Activated CD8-positive, alpha-beta memory T cell treated with anti-CD3 and anti-CD28 coated beads for 4 hours (primary cell): ENCODE data around the gene SRP68.
"Not testable (repeated sequence)": the region's sequence is repeated elsewhere in the genome, so short reads cannot be mapped to it uniquely, and the experiment has no call there.

Experiments
- DNase-seq, 2 donors: peaks; one replicate each; pipeline ENCODE4 v3.0.0-alpha.2; 2020; ENCODE audit warnings: low read depth in 2 of 2

The SRP68 gene

DNA sequence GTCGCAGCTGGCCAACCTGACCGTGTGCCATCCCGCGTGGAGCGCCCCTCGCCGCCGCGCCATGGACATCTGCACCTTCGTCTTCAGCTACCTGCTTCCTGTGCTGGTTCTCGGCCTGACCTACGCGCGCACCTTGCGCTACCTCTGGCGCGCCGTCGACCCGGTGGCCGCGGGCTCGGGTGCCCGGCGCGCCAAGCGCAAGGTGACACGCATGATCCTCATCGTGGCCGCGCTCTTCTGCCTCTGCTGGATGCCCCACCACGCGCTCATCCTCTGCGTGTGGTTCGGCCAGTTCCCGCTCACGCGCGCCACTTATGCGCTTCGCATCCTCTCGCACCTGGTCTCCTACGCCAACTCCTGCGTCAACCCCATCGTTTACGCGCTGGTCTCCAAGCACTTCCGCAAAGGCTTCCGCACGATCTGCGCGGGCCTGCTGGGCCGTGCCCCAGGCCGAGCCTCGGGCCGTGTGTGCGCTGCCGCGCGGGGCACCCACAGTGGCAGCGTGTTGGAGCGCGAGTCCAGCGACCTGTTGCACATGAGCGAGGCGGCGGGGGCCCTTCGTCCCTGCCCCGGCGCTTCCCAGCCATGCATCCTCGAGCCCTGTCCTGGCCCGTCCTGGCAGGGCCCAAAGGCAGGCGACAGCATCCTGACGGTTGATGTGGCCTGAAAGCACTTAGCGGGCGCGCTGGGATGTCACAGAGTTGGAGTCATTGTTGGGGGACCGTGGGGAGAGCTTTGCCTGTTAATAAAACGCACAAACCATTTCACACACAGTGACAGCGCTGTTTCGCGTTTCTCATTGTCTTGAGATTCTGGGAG, 4.7 kb upstream of the SRP68 start:
- DNase-seq: no peak

- no peak for DNase-seq
These were observed 3.9 kb upstream of the SRP68 start for GRCh38 chr17:76076146-76076764.

DNA sequence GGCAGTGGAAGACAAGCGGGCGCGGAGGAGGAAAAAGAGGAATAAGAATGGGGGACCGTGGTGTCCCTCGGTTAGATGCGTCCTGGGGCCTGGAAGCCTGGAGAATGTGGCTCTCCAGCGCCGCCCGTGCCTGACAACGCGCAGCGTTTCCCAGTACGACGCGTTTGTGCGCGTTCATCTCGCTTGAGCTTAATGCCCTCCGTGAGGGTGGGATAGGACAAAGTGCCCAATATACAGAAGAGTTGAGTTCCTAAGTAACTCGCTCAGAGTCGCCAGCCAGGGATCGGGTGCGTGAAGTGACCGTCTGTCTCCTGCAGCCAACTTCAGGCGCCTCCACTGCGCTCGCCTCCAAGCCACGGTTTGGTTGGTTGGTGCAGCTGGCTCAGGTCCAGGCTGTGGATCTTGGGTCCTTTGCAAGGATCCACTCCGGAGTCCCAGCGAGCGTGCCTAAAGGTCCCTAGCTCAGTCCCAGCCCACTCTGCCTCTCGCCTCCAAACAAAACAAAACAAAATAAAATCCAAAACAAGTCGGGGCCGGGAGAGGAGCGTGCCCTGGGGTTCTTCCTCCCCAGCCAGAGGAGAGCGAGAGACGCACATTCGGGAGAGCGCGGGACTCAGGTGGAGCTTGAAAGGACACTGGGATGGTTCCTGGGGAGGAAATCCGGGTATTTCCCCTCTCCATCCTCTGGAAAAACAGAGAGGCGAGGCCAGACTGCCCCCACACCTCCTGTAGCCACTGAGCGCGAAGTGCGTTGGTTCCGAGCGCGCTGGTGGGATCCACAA, 3.2 kb upstream of the SRP68 start:
- no peak for DNase-seq

GRCh38 chr17:76074390-76075363, 2.4 kb upstream of the SRP68 start, which contains the start of gene GALR2:
TSS of gene GALR2 (plus strand) at chr17:76074781. CDS start at chr17:76074884, 103 bp downstream.
- no peak for DNase-seq

GRCh38 chr17:76071531-76072147, 678 bp downstream of the SRP68 start:
- DNase-seq: no peak

GRCh38 chr17:76065775-76066174, 6.5 kb downstream of the SRP68 start:
- DNase-seq: no peak

DNA sequence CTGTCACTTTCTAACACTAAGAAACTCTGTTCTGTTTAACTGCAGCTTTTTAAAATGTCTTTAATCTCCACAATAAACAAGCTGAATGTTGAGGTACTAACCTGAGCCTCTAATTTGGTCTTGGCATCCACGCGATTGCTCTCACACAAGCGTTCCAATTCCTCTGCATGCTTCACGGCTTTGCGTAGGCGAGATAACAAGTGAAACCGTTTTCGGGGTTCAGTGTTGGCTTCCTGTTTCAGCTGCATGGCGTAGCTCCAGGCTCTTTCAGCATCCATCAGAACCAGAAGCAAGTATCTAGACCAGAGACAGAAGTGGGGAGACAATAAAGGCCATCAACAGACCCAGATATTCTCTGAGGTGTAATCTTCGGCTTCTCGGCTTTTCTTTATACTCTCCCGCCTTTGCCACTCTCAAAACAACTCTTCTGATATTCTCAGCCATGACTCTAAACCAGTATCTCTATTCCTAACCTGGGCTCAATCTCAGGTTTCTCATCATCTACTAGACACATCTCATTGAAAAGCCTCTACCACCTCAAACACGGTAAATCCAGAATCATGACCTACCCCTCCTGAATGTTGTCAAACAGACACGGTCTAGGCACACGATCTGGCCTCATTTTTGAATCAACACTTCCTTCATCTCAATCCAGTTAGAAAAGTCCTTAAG, 8.3 kb downstream of the SRP68 start:
- DNase-seq: no peak

DNA sequence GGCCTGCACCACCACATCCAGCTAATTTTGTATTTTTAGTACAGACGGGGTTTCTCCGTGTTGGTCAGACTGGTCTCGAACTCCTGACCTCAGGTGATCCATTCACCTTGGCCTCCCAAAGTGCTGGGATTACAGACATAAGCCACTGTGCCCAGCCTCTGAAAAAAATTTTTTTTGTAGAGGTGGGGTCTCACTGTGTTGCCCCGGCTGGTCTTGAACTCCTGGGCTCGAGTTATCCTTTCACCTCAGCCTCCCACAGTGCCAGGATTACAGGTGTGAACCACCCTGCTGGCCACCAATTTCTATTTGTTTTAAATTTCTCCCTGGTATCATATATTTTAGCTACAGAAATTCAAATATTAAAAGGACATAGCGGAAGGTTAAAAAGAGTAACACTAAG, 14.1 kb downstream of the SRP68 start:
- not testable (repeated sequence) for DNase-seq

DNA sequence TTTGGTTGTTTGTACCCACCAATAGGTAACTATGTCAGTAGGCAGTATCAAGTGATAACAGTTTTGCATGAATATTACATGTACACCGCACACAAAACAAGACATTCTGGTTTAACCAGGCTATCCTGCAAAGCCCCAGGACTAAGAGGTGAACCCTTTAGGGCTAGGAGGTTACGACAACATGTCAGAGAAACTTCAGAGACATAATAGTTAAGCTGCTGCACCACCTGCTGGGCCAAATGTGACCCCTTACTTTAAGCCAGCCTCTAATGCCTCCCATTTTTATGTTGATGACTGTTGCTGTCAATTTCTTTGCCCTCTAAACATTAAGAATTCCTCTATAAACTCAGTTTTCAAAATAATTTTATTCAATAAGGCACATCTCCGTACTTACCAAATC, 15.4 kb downstream of the SRP68 start:
- no peak for DNase-seq

GRCh38 chr17:76054112-76054476, 18.2 kb downstream of the SRP68 start:
- DNase-seq: no peak

GRCh38 chr17:76053246-76054111, 18.8 kb downstream of the SRP68 start:
- no peak for DNase-seq

- no peak for DNase-seq
These were observed 20.8 kb downstream of the SRP68 start for GRCh38 chr17:76051561-76051960.

DNA sequence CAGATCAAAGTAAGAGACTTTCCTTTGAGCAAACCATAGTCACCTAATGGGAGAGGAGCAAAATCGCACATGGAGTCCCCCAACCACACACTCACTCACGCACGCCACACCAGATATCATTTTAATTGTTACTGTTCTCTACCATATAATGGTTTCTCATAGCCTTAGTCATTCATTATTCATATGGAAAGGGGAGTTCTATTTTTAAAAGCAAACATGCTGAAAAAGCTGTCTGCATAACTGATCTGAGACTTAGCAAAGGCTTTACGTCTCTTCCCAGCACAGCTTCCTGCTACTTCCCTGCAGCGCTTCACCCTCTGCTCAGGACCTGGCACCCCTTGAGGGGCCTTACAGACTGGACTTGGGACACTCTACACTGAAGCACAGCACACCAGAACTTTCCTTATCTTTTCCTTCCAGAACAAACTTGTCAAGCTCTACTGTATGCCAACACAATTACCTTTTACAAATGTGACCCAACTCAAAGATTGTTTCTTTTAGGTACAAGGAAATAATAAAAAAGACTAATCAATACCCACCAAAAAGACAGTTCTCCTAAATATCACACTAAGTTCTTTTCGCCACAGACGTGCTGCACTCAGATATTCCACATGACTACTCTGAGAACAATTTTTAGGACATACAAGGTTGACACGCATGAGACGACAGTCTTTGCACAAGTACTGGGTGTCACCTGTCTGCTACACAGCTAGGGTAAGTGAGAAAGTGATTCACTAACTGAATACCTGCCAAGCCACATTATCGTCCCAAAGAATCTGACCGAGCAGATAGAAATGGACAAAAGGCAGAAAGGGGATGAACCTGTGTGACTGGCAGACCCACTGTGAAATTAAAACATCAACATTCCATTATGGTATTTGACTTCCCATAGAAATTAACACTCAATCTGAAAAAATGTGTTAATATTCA, 21.5 kb downstream of the SRP68 start:
- DNase-seq: no peak

GRCh38 chr17:76049836-76050537, 22.3 kb downstream of the SRP68 start:
- DNase-seq: no peak

- DNase-seq: no peak
These were observed 23.1 kb downstream of the SRP68 start for GRCh38 chr17:76049239-76049638.

GRCh38 chr17:76048711-76049110, 23.6 kb downstream of the SRP68 start:
- DNase-seq: no peak

- DNase-seq: no peak
These were observed 24.2 kb downstream of the SRP68 start for GRCh38 chr17:76048025-76048605.
